Measurements from ENCODE around the gene NUP214.

DNA sequence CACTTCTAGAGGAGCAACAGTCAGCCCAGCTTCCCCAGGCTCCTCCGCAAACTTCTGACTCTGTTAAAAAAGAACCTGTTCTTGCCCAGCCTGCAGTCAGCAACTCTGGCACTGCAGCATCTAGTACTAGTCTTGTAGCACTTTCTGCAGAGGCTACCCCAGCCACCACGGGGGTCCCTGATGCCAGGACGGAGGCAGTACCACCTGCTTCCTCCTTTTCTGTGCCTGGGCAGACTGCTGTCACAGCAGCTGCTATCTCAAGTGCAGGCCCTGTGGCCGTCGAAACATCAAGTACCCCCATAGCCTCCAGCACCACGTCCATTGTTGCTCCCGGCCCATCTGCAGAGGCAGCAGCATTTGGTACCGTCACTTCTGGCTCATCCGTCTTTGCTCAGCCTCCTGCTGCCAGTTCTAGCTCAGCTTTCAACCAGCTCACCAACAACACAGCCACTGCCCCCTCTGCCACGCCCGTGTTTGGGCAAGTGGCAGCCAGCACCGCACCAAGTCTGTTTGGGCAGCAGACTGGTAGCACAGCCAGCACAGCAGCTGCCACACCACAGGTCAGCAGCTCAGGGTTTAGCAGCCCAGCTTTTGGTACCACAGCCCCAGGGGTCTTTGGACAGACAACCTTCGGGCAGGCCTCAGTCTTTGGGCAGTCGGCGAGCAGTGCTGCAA lies 72.8 kb downstream of the NUP214 start:
- no peak for TF ChIP-seq YY1 (tag by site-specific recombination; IDR thresholded peaks at IDR 0.05)
- TF ChIP-seq, protein P1, sequence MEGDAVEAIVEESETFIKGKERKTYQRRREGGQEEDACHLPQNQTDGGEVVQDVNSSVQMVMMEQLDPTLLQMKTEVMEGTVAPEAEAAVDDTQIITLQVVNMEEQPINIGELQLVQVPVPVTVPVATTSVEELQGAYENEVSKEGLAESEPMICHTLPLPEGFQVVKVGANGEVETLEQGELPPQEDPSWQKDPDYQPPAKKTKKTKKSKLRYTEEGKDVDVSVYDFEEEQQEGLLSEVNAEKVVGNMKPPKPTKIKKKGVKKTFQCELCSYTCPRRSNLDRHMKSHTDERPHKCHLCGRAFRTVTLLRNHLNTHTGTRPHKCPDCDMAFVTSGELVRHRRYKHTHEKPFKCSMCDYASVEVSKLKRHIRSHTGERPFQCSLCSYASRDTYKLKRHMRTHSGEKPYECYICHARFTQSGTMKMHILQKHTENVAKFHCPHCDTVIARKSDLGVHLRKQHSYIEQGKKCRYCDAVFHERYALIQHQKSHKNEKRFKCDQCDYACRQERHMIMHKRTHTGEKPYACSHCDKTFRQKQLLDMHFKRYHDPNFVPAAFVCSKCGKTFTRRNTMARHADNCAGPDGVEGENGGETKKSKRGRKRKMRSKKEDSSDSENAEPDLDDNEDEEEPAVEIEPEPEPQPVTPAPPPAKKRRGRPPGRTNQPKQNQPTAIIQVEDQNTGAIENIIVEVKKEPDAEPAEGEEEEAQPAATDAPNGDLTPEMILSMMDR (tag by site-specific recombination; IDR thresholded peaks at IDR 0.05): no peak
- TF ChIP-seq, protein P2, sequence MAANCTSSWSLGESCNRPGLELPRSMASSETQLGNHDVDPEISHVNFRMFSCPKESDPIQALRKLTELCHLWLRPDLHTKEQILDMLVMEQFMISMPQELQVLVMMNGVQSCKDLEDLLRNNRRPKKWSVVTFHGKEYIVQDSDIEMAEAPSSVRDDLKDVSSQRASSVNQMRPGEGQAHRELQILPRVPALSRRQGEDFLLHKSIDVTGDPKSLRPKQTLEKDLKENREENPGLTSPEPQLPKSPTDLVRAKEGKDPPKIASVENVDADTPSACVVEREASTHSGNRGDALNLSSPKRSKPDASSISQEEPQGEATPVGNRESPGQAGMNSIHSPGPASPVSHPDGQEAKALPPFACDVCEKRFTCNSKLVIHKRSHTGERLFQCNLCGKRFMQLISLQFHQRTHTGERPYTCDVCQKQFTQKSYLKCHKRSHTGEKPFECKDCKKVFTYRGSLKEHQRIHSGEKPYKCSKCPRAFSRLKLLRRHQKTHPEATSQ (tag by site-specific recombination; IDR thresholded peaks at IDR 0.05): no peak
